Measurements from ENCODE around the gene SCARB1. TPM values are rescaled to one million over a fixed set of nuclear protein-coding genes. Genes with fewer than 3 reads are reported as not detected.

The SCARB1 gene
- total RNA-seq, 1 donor from 2014 or later, result 16.9 TPM

GRCh38 chr12:124739953-124740561 is 123.6 kb downstream of the SCARB1 start:
- Mint-ChIP-seq H3K9me3 (ENCODE audit: unreplicated experiment) (no peaks in the 10 kb centered on the region), H3K27ac (ENCODE audit: unreplicated experiment) (no peak overlapping the region), H3K4me3 (ENCODE audit: unreplicated experiment) (no peak overlapping the region), H3K4me1 (ENCODE audit: unreplicated experiment) (peaks cover 17% of the 10 kb centered on the region), H3K36me3 (ENCODE audit: low read depth, unreplicated experiment) (no peaks in the 10 kb centered on the region), H3K27me3 (ENCODE audit: unreplicated experiment) (peaks cover 9% of the 10 kb centered on the region)
- no peak for TF ChIP-seq CTCF (IDR thresholded peaks at IDR 0.05; ENCODE audit: unreplicated experiment)
- DNase-seq (ENCODE audit: low spot score), result no peak

- Mint-ChIP-seq H3K36me3 (ENCODE audit: low read depth, unreplicated experiment) (no peaks in the 10 kb centered on the region), H3K27ac (ENCODE audit: unreplicated experiment) (peak overlapping the region; percentile 42), H3K9me3 (ENCODE audit: unreplicated experiment) (no peaks in the 10 kb centered on the region), H3K4me1 (ENCODE audit: unreplicated experiment) (peaks cover 17% of the 10 kb centered on the region), H3K27me3 (ENCODE audit: unreplicated experiment) (peaks cover 5% of the 10 kb centered on the region), H3K4me3 (ENCODE audit: unreplicated experiment) (no peak overlapping the region)
- no peak for DNase-seq (ENCODE audit: low spot score)
- TF ChIP-seq CTCF (IDR thresholded peaks at IDR 0.05; ENCODE audit: unreplicated experiment), result no peak
Measured at GRCh38 chr12:124738636-124739467, 124.8 kb downstream of the SCARB1 start.

- no peak for DNase-seq (ENCODE audit: low spot score)
- no peak overlapping the region for H3K4me3 Mint-ChIP-seq (ENCODE audit: unreplicated experiment)
- no peaks in the 10 kb centered on the region for H3K36me3 Mint-ChIP-seq (ENCODE audit: low read depth, unreplicated experiment)
- H3K4me1 Mint-ChIP-seq (ENCODE audit: unreplicated experiment), result peaks cover 16% of the 10 kb centered on the region
- peak overlapping the region; percentile 42 for H3K27ac Mint-ChIP-seq (ENCODE audit: unreplicated experiment)
- TF ChIP-seq CTCF (IDR thresholded peaks at IDR 0.05; ENCODE audit: unreplicated experiment), result no peak
- H3K9me3 Mint-ChIP-seq (ENCODE audit: unreplicated experiment), result no peaks in the 10 kb centered on the region
- peaks cover 5% of the 10 kb centered on the region for H3K27me3 Mint-ChIP-seq (ENCODE audit: unreplicated experiment)
Measured at GRCh38 chr12:124737772-124738635, 125.7 kb downstream of the SCARB1 start.

GRCh38 chr12:124737040-124737419 is 126.6 kb downstream of the SCARB1 start:
- Mint-ChIP-seq H3K27me3 (ENCODE audit: unreplicated experiment) (peaks cover 5% of the 10 kb centered on the region), H3K36me3 (ENCODE audit: low read depth, unreplicated experiment) (no peaks in the 10 kb centered on the region), H3K4me1 (ENCODE audit: unreplicated experiment) (peaks cover 15% of the 10 kb centered on the region), H3K9me3 (ENCODE audit: unreplicated experiment) (no peaks in the 10 kb centered on the region), H3K27ac (ENCODE audit: unreplicated experiment) (no peak overlapping the region), H3K4me3 (ENCODE audit: unreplicated experiment) (no peak overlapping the region)
- TF ChIP-seq CTCF (IDR thresholded peaks at IDR 0.05; ENCODE audit: unreplicated experiment), result no peak
- DNase-seq (ENCODE audit: low spot score), result no peak

All from endothelial cell (in vitro differentiated cells).